IMR-90 (cell line): ENCODE measurements around the gene CD6. TPM values are rescaled to one million over a fixed set of nuclear protein-coding genes. Genes with fewer than 3 reads are reported as not detected.

ENCODE experiments used
- ATAC-seq: fragments of 200-7000 bp; cut with Tn5 transposase; 2 replicates; pipeline ENCODE4 v1.9.1; 2020; ENCODE audit warnings: low read depth, mild to moderate bottlenecking, moderate library complexity
- BruUV-seq: library from RNA; stranded (reverse); fragments of 400-500 nt; replicated peaks from 2 replicates; lab custom pipeline; 2021; lab: Mats Ljungman, UMichigan
- CTCF ChIA-PET: fragments of 300-600 bp; formaldehyde crosslinking; extraction: SDS; loops from one replicate; lab custom pipeline; 2021; ENCODE audit warnings: antibody characterized with exemption; lab: Yijun Ruan, JAX
- POLR2A ChIA-PET: fragments of 300-600 bp; sonication (Branson Sonifier 250); formaldehyde crosslinking; loops from one replicate; lab custom pipeline; 2022; ENCODE audit warnings: antibody characterized with exemption; ENCODE audit not compliant: unreplicated experiment; lab: Charles Lee
- DNase-seq: peaks from one replicate; pipeline ENCODE4 v3.0.0; 2013
- H2AFZ ChIP-seq: replicated peaks from 2 replicates; pipeline ENCODE3; 2013; ENCODE audit warnings: low read length, mild to moderate bottlenecking; ENCODE audit not compliant: poor library complexity
- H2AK5ac ChIP-seq: 2 replicates; pipeline ENCODE4 v1.6.1; 2013; ENCODE audit warnings: low read depth, low read length, inconsistent platforms
- H2AK9ac ChIP-seq: replicated peaks from 2 replicates; pipeline ENCODE3; 2013; ENCODE audit warnings: mild to moderate bottlenecking, low read depth, low read length, moderate library complexity; ENCODE audit not compliant: poor library complexity
- H2BK120ac ChIP-seq: 2 replicates; pipeline ENCODE4 v1.6.1; 2013; ENCODE audit warnings: low read depth, low read length, inconsistent platforms
- H2BK15ac ChIP-seq: 3 replicates; pipeline ENCODE4 v1.6.1; 2013; ENCODE audit warnings: low read depth, low read length, inconsistent platforms
- H2BK20ac ChIP-seq: 2 replicates; pipeline ENCODE4 v1.6.1; 2013; ENCODE audit warnings: low read depth, mild to moderate bottlenecking, inconsistent platforms, low read length, moderate library complexity
- H2BK5ac ChIP-seq: 2 replicates; pipeline ENCODE4 v1.6.1; 2013; ENCODE audit warnings: mild to moderate bottlenecking, low read depth, low read length, inconsistent platforms; ENCODE audit not compliant: poor library complexity, severe bottlenecking
- H3K14ac ChIP-seq: replicated peaks from 2 replicates; pipeline ENCODE4 v1.6.1; 2013; ENCODE audit warnings: low read depth, low read length, inconsistent platforms
- H3K18ac ChIP-seq: 2 replicates; pipeline ENCODE4 v1.6.1; 2013; ENCODE audit warnings: low read depth, low read length, control low read depth
- H3K23ac ChIP-seq: 2 replicates; pipeline ENCODE4 v1.6.1; 2013; ENCODE audit warnings: low read depth, low read length, inconsistent platforms
- H3K27ac ChIP-seq: 2 replicates; pipeline ENCODE4 v1.5.1; 2013; ENCODE audit warnings: mild to moderate bottlenecking, control low read depth, low read length; ENCODE audit not compliant: insufficient read depth
- H3K27me3 ChIP-seq: 2 replicates; pipeline ENCODE4 v1.6.1; 2013; ENCODE audit warnings: low read length; ENCODE audit not compliant: control insufficient read depth, insufficient read depth
- H3K36me3 ChIP-seq: 2 replicates; pipeline ENCODE4 v1.6.1; 2013; ENCODE audit warnings: low read length, mixed read lengths; ENCODE audit not compliant: control insufficient read depth, insufficient read depth
- H3K4ac ChIP-seq: 2 replicates; pipeline ENCODE4 v1.6.1; 2013; ENCODE audit warnings: low read depth, low read length, inconsistent platforms
- H3K4me1 ChIP-seq: 2 replicates; pipeline ENCODE4 v1.6.1; 2013; ENCODE audit warnings: low read length, mixed read lengths; ENCODE audit not compliant: control insufficient read depth, insufficient read depth
- H3K4me2 ChIP-seq: 2 replicates; pipeline ENCODE4 v1.6.1; 2013; ENCODE audit warnings: low read depth, mild to moderate bottlenecking, control low read depth, low read length, moderate library complexity
- H3K4me3 ChIP-seq: 2 replicates; pipeline ENCODE4 v1.5.1; 2013; ENCODE audit warnings: low read depth, mild to moderate bottlenecking, control low read depth, low read length, moderate library complexity; ENCODE audit not compliant: insufficient read depth
- H3K56ac ChIP-seq: 2 replicates; pipeline ENCODE4 v1.6.1; 2013; ENCODE audit warnings: low read length, inconsistent platforms; ENCODE audit not compliant: insufficient read depth; ENCODE audit errors: extremely low read depth
- H3K79me1 ChIP-seq, 2 experiments: 2 replicates each; pipeline ENCODE4 v1.6.1; 2013; ENCODE audit warnings: low read length in 2 of 2, inconsistent platforms in 1 of 2, low read depth in 1 of 2
- H3K9ac ChIP-seq: 2 replicates; pipeline ENCODE4 v1.6.1; 2013; ENCODE audit warnings: low read depth, low read length, control low read depth
- H3K9me1 ChIP-seq: 2 replicates; pipeline ENCODE4 v1.6.1; 2013; ENCODE audit warnings: low read length, inconsistent platforms; ENCODE audit not compliant: insufficient read depth
- H3K9me3 ChIP-seq: 2 replicates; pipeline ENCODE4 v1.6.1; 2013; ENCODE audit warnings: low read length; ENCODE audit not compliant: control insufficient read depth, insufficient read depth
- H4K20me1 ChIP-seq: 2 replicates; pipeline ENCODE4 v1.6.1; 2013; ENCODE audit warnings: low read length, inconsistent platforms; ENCODE audit not compliant: insufficient read depth
- H4K5ac ChIP-seq: 2 replicates; pipeline ENCODE4 v1.6.1; 2013; ENCODE audit warnings: mild to moderate bottlenecking, low read depth, low read length, control low read depth
- H4K8ac ChIP-seq, 2 experiments: 2 replicates each; pipeline ENCODE4 v1.6.1; 2013; ENCODE audit warnings: low read depth in 2 of 2, low read length in 2 of 2, control low read depth in 1 of 2, inconsistent platforms in 1 of 2
- H4K91ac ChIP-seq: 2 replicates; pipeline ENCODE4 v1.6.1; 2013; ENCODE audit warnings: low read depth, low read length, inconsistent platforms; ENCODE audit not compliant: insufficient read depth
- BHLHE40 ChIP-seq: fragments of 150-350 bp; IDR thresholded peaks from 2 replicates; pipeline ENCODE4 v1.6.1; 2016; ENCODE audit warnings: mild to moderate bottlenecking, low read depth, low read length
- CTCF ChIP-seq: conservative IDR thresholded peaks from 2 replicates; pipeline ENCODE4 v1.5.1; 2012; ENCODE audit warnings: mild to moderate bottlenecking, low read depth, low read length, improper control_type of control experiment
- ELK1 ChIP-seq: fragments of 150-350 bp; IDR thresholded peaks from 2 replicates; pipeline ENCODE4 v1.6.1; 2016; ENCODE audit warnings: low read depth, mild to moderate bottlenecking, low read length, moderate library complexity, borderline replicate concordance
- FOS ChIP-seq: fragments of 150-350 bp; IDR thresholded peaks from 2 replicates; pipeline ENCODE4 v1.6.1; 2016; ENCODE audit warnings: low read depth, low read length
- MAFK ChIP-seq: IDR thresholded peaks from 2 replicates; pipeline ENCODE4 v1.6.1; 2012; ENCODE audit warnings: low read depth, low read length, improper control_type of control experiment
- MAZ ChIP-seq: IDR thresholded peaks from 2 replicates; pipeline ENCODE4 v1.6.1; 2012; ENCODE audit warnings: low read depth, mild to moderate bottlenecking, low read length, improper control_type of control experiment, moderate library complexity, borderline replicate concordance
- NFE2L2 ChIP-seq: fragments of 150-350 bp; IDR thresholded peaks from 2 replicates; pipeline ENCODE4 v1.6.1; 2016; ENCODE audit warnings: low read depth, mild to moderate bottlenecking, low read length
- POLR2A ChIP-seq: IDR thresholded peaks from 2 replicates; pipeline ENCODE4 v1.6.1; 2012; ENCODE audit warnings: mild to moderate bottlenecking, low read depth, low read length
- RAD21 ChIP-seq: IDR thresholded peaks from 2 replicates; pipeline ENCODE4 v1.6.1; 2012; ENCODE audit warnings: low read length, improper control_type of control experiment
- RCOR1 ChIP-seq: IDR thresholded peaks from 2 replicates; pipeline ENCODE4 v1.6.1; 2012; ENCODE audit warnings: mild to moderate bottlenecking, low read length, improper control_type of control experiment; ENCODE audit not compliant: insufficient replicate concordance
- RFX5 ChIP-seq: IDR thresholded peaks from 2 replicates; pipeline ENCODE4 v1.8.0; 2012; ENCODE audit warnings: low read depth, mild to moderate bottlenecking, low read length, moderate library complexity
- WGBS, 2 experiments: methylation state at CpG; one replicate each; pipeline versions ENCODE4 v1.1.5 to v1.1.7; 2013; ENCODE audit warnings: missing lambda C conversion rate in 2 of 2; ENCODE audit not compliant: insufficient read length in 1 of 2; ENCODE audit errors: extremely low coverage in 2 of 2; 5-methylcytosine and 5-hydroxymethylcytosine counted together
- dilution Hi-C: fragments of 300-500 bp; cut with HindIII; formaldehyde crosslinking; loops from one replicate; pipeline ENCODE4 v1.14.3; 2018; ENCODE audit warnings: low sequenced_read_pairs; ENCODE audit not compliant: unreplicated experiment
- in situ Hi-C: fragments of 300-500 bp; cut with MboI; formaldehyde crosslinking; loops from 3 replicates; pipeline ENCODE4 v1.14.3; 2019; ENCODE audit warnings: low sequenced_read_pairs, inconsistent platforms, mixed read lengths
- intact Hi-C: fragments of 100-400 bp; cut with micrococcal nuclease; formaldehyde crosslinking; loops from 2 replicates; pipeline ENCODE4 v1.10.0; 2022
- polyA plus RNA-seq, 3 experiments: library from polyadenylated mRNA; depleted of rRNA; stranded (reverse); fragments of >200 nt; gene quantifications; 2 replicates each; pipeline ENCODE4 v1.2.3, GENCODE V29; 2012; ENCODE audit warnings: low replicate concordance in 1 of 3
- total RNA-seq: library from RNA; depleted of rRNA; stranded (reverse); fragments of >200 nt; gene quantifications from 2 replicates; pipeline ENCODE4 v1.2.3, GENCODE V29; 2012

The CD6 gene
- total and polyA plus RNA-seq, 2 of the 4 experiments (the other 2 are of a cell fraction): not detected

- no peak overlapping the region for H4K5ac ChIP-seq
- no peak overlapping the region for H3K9ac ChIP-seq
- no peaks in the 10 kb centered on the region for H3K4me1 ChIP-seq
- H3K27ac ChIP-seq: no peak overlapping the region
- no peaks in the 10 kb centered on the region for H3K9me1 ChIP-seq
- in situ Hi-C loops: no loop called here
- no peak overlapping the region for H3K4ac ChIP-seq
- BruUV-seq: no TSS peak
- CTCF ChIA-PET: interaction anchor here (0.6 kb wide), 1 partner anchor 590 kb away, joined by 3 read pairs; no protein-coding TSS in a partner anchor
- H4K91ac ChIP-seq: no peak overlapping the region
- no peak for TF ChIP-seq CTCF
- TF ChIP-seq NFE2L2: no peak
- TF ChIP-seq RFX5: no peak
- no peak for TF ChIP-seq BHLHE40
- no peak for TF ChIP-seq POLR2A
- no peak for TF ChIP-seq RCOR1
- TF ChIP-seq RAD21: no peak
- no peak for TF ChIP-seq MAZ
- no peak for TF ChIP-seq MAFK
- no peak for TF ChIP-seq FOS
- no peak for TF ChIP-seq ELK1
- no peak overlapping the region for H2BK15ac ChIP-seq
- no peaks in the 10 kb centered on the region for H4K20me1 ChIP-seq
- DNase-seq: no peak
- H3K23ac ChIP-seq: no peak overlapping the region
- dilution Hi-C loops: no loop called here
- H3K18ac ChIP-seq: no peak overlapping the region
- no peak overlapping the region for H3K14ac ChIP-seq
- H3K9me3 ChIP-seq: no peaks in the 10 kb centered on the region
- ATAC-seq: no peak
- H2AK5ac ChIP-seq: no peak overlapping the region
- intact Hi-C loops: no loop called here
- no peak overlapping the region for H2AFZ ChIP-seq
- no peak overlapping the region for H3K4me2 ChIP-seq
- H3K79me1 ChIP-seq: no peaks in the 10 kb centered on the region
- H3K56ac ChIP-seq: no peak overlapping the region
- no peak overlapping the region for H2BK120ac ChIP-seq
- H2AK9ac ChIP-seq: no peak overlapping the region
- H3K36me3 ChIP-seq: no peaks in the 10 kb centered on the region
- no peak overlapping the region for H4K8ac ChIP-seq
- no CpG with 5 or more reads among the region's 4 CpGs for WGBS, 2 experiments
- no peak overlapping the region for H2BK5ac ChIP-seq
- POLR2A ChIA-PET: no interaction called here
- H3K4me3 ChIP-seq: no peak overlapping the region
- H3K27me3 ChIP-seq: peaks cover 45% of the 10 kb centered on the region
- H2BK20ac ChIP-seq: no peak overlapping the region
These were observed 77.5 kb downstream of the CD6 start for GRCh38 chr11:61049063-61049377.
